OCI-LY1 (cell line): ENCODE measurements around the gene CAMP.

ENCODE experiments used
- H2AFZ ChIP-seq: fragments of 200-600 bp; sonication (generic), shearing (Covaris generic); 2 replicates; pipeline ENCODE4 v1.6.0; 2014; ENCODE audit warnings: antibody characterized with exemption, mild to moderate bottlenecking, low read length
- H3F3A ChIP-seq: fragments of 200-600 bp; sonication (generic), shearing (Covaris generic); 2 replicates; pipeline ENCODE4 v1.6.0; 2014; ENCODE audit warnings: mild to moderate bottlenecking, antibody characterized with exemption, low read length, moderate library complexity; ENCODE audit not compliant: insufficient read depth
- H3K27ac ChIP-seq: fragments of 200-600 bp; sonication (generic); 2 replicates; pipeline ENCODE4 v1.5.1; 2014; ENCODE audit warnings: low read length, mixed run types, mild to moderate bottlenecking, low read depth; ENCODE audit not compliant: poor library complexity, severe bottlenecking
- H3K27me3 ChIP-seq: fragments of 200-600 bp; sonication (generic); 2 replicates; pipeline ENCODE4 v1.6.0; 2014; ENCODE audit warnings: antibody characterized with exemption, mild to moderate bottlenecking, low read length, moderate library complexity; ENCODE audit not compliant: insufficient read depth
- H3K36me3 ChIP-seq: fragments of 200-600 bp; sonication (generic); 2 replicates; pipeline ENCODE4 v1.6.1; 2014; ENCODE audit warnings: mild to moderate bottlenecking, antibody characterized with exemption, low read length, moderate library complexity, mixed read lengths; ENCODE audit not compliant: insufficient read depth
- H3K4me1 ChIP-seq: fragments of 200-600 bp; sonication (generic); 2 replicates; pipeline ENCODE4 v1.5.1; 2014; ENCODE audit warnings: mild to moderate bottlenecking, low read length, moderate library complexity; ENCODE audit not compliant: insufficient read depth, severe bottlenecking
- H3K4me2 ChIP-seq: fragments of 200-600 bp; sonication (generic), shearing (Covaris generic); 2 replicates; pipeline ENCODE4 v1.6.1; 2014; ENCODE audit warnings: low read length
- H3K4me3 ChIP-seq: fragments of 200-600 bp; sonication (generic); 2 replicates; pipeline ENCODE4 v1.5.1; 2014; ENCODE audit warnings: low read length, low read depth, mild to moderate bottlenecking, mixed read lengths; ENCODE audit not compliant: poor library complexity, severe bottlenecking
- H3K79me2 ChIP-seq: fragments of 200-600 bp; shearing (Covaris generic); 2 replicates; pipeline ENCODE4 v1.6.1; 2016; ENCODE audit warnings: mixed run types, low read length, mixed read lengths; ENCODE audit not compliant: insufficient read depth
- H3K9ac ChIP-seq: fragments of 200-600 bp; sonication (generic), shearing (Covaris generic); 2 replicates; pipeline ENCODE4 v1.6.1; 2014; ENCODE audit warnings: mild to moderate bottlenecking, low read length, mixed read lengths
- H3K9me2 ChIP-seq: fragments of 200-600 bp; sonication (generic), shearing (Covaris generic); 2 replicates; pipeline ENCODE4 v1.6.1; 2014; ENCODE audit warnings: low read depth, mild to moderate bottlenecking, low read length, mixed read lengths
- H3K9me3 ChIP-seq: fragments of 200-600 bp; shearing (Covaris generic); 2 replicates; pipeline ENCODE4 v1.6.1; 2014; ENCODE audit warnings: low read length, mixed read lengths
- H4K20me1 ChIP-seq: fragments of 200-600 bp; sonication (generic), shearing (Covaris generic); 2 replicates; pipeline ENCODE4 v1.6.0; 2016; ENCODE audit warnings: mild to moderate bottlenecking, low read length; ENCODE audit not compliant: insufficient read depth
- CTCF ChIP-seq: fragments of 200-600 bp; sonication (generic), shearing (Covaris generic); IDR thresholded peaks from 2 replicates; pipeline ENCODE4 v1.5.1; 2017; ENCODE audit warnings: mild to moderate bottlenecking, antibody characterized with exemption, low read length, moderate library complexity, mixed read lengths
- EZH2 ChIP-seq: fragments of 200-600 bp; sonication (generic), shearing (Covaris generic); IDR thresholded peaks from 2 replicates; pipeline ENCODE4 v1.8.0; 2017; ENCODE audit warnings: borderline replicate concordance, mixed run types, mild to moderate bottlenecking, antibody characterized with exemption, low read length, moderate library complexity, mixed read lengths

Gene CAMP

GRCh38 chr3:48244461-48244860, 21.2 kb downstream of the CAMP start:
- no peaks in the 10 kb centered on the region for H4K20me1 ChIP-seq
- TF ChIP-seq CTCF (no peak), EZH2 (no peak)

GRCh38 chr3:48245136-48245535, 21.8 kb downstream of the CAMP start:
- H3K36me3 ChIP-seq, result peaks cover 55% of the 10 kb centered on the region

More at GRCh38 chr3:48244461-48244860, 21.2 kb downstream of the CAMP start:
- Histone ChIP-seq H3K27me3 (no peaks in the 10 kb centered on the region), H3K9me3 (no peaks in the 10 kb centered on the region), H3K4me3 (no peak overlapping the region), H3K9me2 (no peaks in the 10 kb centered on the region), H3K4me2 (no peak overlapping the region), H3K27ac (no peak overlapping the region), H3K79me2 (peaks cover 48% of the 10 kb centered on the region), H2AFZ (no peak overlapping the region), H3F3A (no peaks in the 10 kb centered on the region), H3K4me1 (peaks cover 31% of the 10 kb centered on the region), H3K9ac (no peak overlapping the region), H3K36me3 (peaks cover 49% of the 10 kb centered on the region)

GRCh38 chr3:48247401-48247811, 24.1 kb downstream of the CAMP start:
- no peaks in the 10 kb centered on the region for H4K20me1 ChIP-seq
- peak overlapping the region; percentile 5 for H3K27ac ChIP-seq
- H3K4me1 ChIP-seq, result peaks cover 17% of the 10 kb centered on the region
- no peaks in the 10 kb centered on the region for H3K27me3 ChIP-seq
- H3K9me2 ChIP-seq, result no peaks in the 10 kb centered on the region
- no peak overlapping the region for H2AFZ ChIP-seq
- no peaks in the 10 kb centered on the region for H3F3A ChIP-seq
- no peak for TF ChIP-seq CTCF
- H3K4me3 ChIP-seq, result no peak overlapping the region
- no peaks in the 10 kb centered on the region for H3K9me3 ChIP-seq
- no peak overlapping the region for H3K9ac ChIP-seq
- H3K36me3 ChIP-seq, result peaks cover 76% of the 10 kb centered on the region
- no peak overlapping the region for H3K4me2 ChIP-seq
- H3K79me2 ChIP-seq, result peaks cover 46% of the 10 kb centered on the region

More at GRCh38 chr3:48245136-48245535, 21.8 kb downstream of the CAMP start:
- Histone ChIP-seq H3K9me2 (no peaks in the 10 kb centered on the region), H2AFZ (no peak overlapping the region), H3K79me2 (peaks cover 48% of the 10 kb centered on the region), H3K27ac (no peak overlapping the region), H3K4me1 (peaks cover 30% of the 10 kb centered on the region), H3K9me3 (no peaks in the 10 kb centered on the region), H4K20me1 (no peaks in the 10 kb centered on the region), H3K4me3 (no peak overlapping the region), H3K4me2 (no peak overlapping the region), H3K9ac (no peak overlapping the region), H3K27me3 (no peaks in the 10 kb centered on the region), H3F3A (no peaks in the 10 kb centered on the region)
- TF ChIP-seq CTCF (no peak), EZH2 (no peak)
